NCI-H2029 (cell line): ENCODE results near the gene FUT1.
"Not testable (repeated sequence)": the region's sequence is repeated elsewhere in the genome, so short reads cannot be mapped to it uniquely, and the experiment has no call there.

Experiments used
- DNase-seq: peaks from one replicate; lab custom pipeline; 2025; lab: John Stamatoyannopoulos, UW

Gene FUT1

GRCh38 chr19:48768994-48769713 is 16.7 kb upstream of the FUT1 start:
- DNase-seq = no peak

- not testable (repeated sequence) for DNase-seq
Measured at GRCh38 chr19:48768171-48768753, 15.8 kb upstream of the FUT1 start.

- not testable (repeated sequence) for DNase-seq
Measured at GRCh38 chr19:48765816-48766215, 13.4 kb upstream of the FUT1 start.

- no peak for DNase-seq
Measured at GRCh38 chr19:48760504-48761205, 8.2 kb upstream of the FUT1 start.

GRCh38 chr19:48757741-48758144 is 5.3 kb upstream of the FUT1 start:
- no peak for DNase-seq

- no peak for DNase-seq
Measured at GRCh38 chr19:48757089-48757675, 4.7 kb upstream of the FUT1 start.

- no peak for DNase-seq
Measured at GRCh38 chr19:48756686-48757085, 4.2 kb upstream of the FUT1 start.

- DNase-seq = no peak
Measured at GRCh38 chr19:48756212-48756611, 3.8 kb upstream of the FUT1 start.

- no peak for DNase-seq
Measured at GRCh38 chr19:48755787-48756186, 3.3 kb upstream of the FUT1 start.

GRCh38 chr19:48755084-48755641 is 2.7 kb upstream of the FUT1 start, which contains the start of gene FGF21:
Gene FGF21, plus strand, starts transcription at chr19:48755524. Its CDS starts 713 bp downstream, at chr19:48756237.
- peak; percentile 81 for DNase-seq

GRCh38 chr19:48751845-48752495 is 471 bp downstream of the FUT1 start:
- DNase-seq = no peak

- no peak for DNase-seq
Measured at GRCh38 chr19:48750771-48751504, 1.5 kb downstream of the FUT1 start.

GRCh38 chr19:48750351-48750750 is 2.1 kb downstream of the FUT1 start:
- no peak for DNase-seq

- DNase-seq = no peak
Measured at GRCh38 chr19:48749571-48750198, 2.8 kb downstream of the FUT1 start.

GRCh38 chr19:48746738-48747575 is 5.5 kb downstream of the FUT1 start, which contains the start of gene IZUMO1:
Gene IZUMO1, minus strand, starts transcription at chr19:48746909. Its CDS starts 1,050 bp downstream, at chr19:48745859.
- no peak for DNase-seq

- no peak for DNase-seq
Measured at GRCh38 chr19:48746110-48746509, 6.3 kb downstream of the FUT1 start.

- DNase-seq = peak; percentile 32
Measured at GRCh38 chr19:48745208-48745995, 7.0 kb downstream of the FUT1 start.

- no peak for DNase-seq
Measured at GRCh38 chr19:48742096-48742495, 10.3 kb downstream of the FUT1 start.
